MCF 10A (cell line): ENCODE results near the gene HFM1. TPM values are rescaled to one million over a fixed set of nuclear protein-coding genes. Genes with fewer than 3 reads are reported as not detected.

Experiments
- BruUV-seq: library from RNA; stranded (reverse); fragments of 400-500 nt; replicated peaks from 2 replicates; lab custom pipeline; 2021; lab: Mats Ljungman, UMichigan
- CTCF ChIA-PET: fragments of 300-600 bp; sonication (Branson Sonifier 250); formaldehyde crosslinking; extraction: SDS; loops from one replicate; lab custom pipeline; 2021; ENCODE audit warnings: antibody characterized with exemption, inconsistent platforms; lab: Yijun Ruan, JAX
- POLR2A ChIA-PET: fragments of 300-600, 350-650 bp; sonication (Branson Sonifier 250); formaldehyde crosslinking; extraction: SDS; loops from one replicate; lab custom pipeline; 2020; ENCODE audit warnings: antibody characterized with exemption, inconsistent platforms; lab: Yijun Ruan, JAX
- DNase-seq: peaks from one replicate; pipeline ENCODE4 v3.0.0-alpha.2; 2018; ENCODE audit not compliant: unreplicated experiment
- H3K27ac Mint-ChIP-seq: one replicate; pipeline ENCODE4 v1.8.0; 2022; ENCODE audit warnings: mild to moderate bottlenecking, low read depth, mixed read lengths; ENCODE audit not compliant: unreplicated experiment
- H3K27me3 Mint-ChIP-seq: one replicate; pipeline ENCODE4 v1.8.0; 2022; ENCODE audit warnings: mixed read lengths; ENCODE audit not compliant: insufficient read depth, unreplicated experiment
- H3K36me3 Mint-ChIP-seq: one replicate; pipeline ENCODE4 v1.8.0; 2022; ENCODE audit warnings: mild to moderate bottlenecking, moderate library complexity, mixed read lengths; ENCODE audit not compliant: insufficient read depth, unreplicated experiment
- H3K4me1 Mint-ChIP-seq: one replicate; pipeline ENCODE4 v1.8.0; 2022; ENCODE audit warnings: mixed read lengths; ENCODE audit not compliant: insufficient read depth, unreplicated experiment
- H3K4me3 Mint-ChIP-seq: one replicate; pipeline ENCODE4 v1.8.0; 2022; ENCODE audit warnings: mild to moderate bottlenecking, moderate library complexity, mixed read lengths; ENCODE audit not compliant: unreplicated experiment
- H3K9me3 Mint-ChIP-seq: one replicate; pipeline ENCODE4 v1.8.0; 2022; ENCODE audit warnings: mixed read lengths; ENCODE audit not compliant: unreplicated experiment
- CTCF ChIP-seq: fragments of 200-600 bp; IDR thresholded peaks from one replicate; pipeline ENCODE4 v1.8.0; 2022; ENCODE audit warnings: antibody characterized with exemption, mild to moderate bottlenecking; ENCODE audit not compliant: unreplicated experiment
- intact Hi-C: fragments of 100-400 bp; cut with micrococcal nuclease; formaldehyde crosslinking; loops from 2 replicates; pipeline ENCODE4 v1.14.1; 2022
- total RNA-seq: library from RNA; stranded (reverse); gene quantifications from 2 replicates; pipeline ENCODE4 v1.2.3, GENCODE V29; 2022

Gene HFM1
- total RNA-seq, 1 experiment from 2014 or later: not detected

DNA sequence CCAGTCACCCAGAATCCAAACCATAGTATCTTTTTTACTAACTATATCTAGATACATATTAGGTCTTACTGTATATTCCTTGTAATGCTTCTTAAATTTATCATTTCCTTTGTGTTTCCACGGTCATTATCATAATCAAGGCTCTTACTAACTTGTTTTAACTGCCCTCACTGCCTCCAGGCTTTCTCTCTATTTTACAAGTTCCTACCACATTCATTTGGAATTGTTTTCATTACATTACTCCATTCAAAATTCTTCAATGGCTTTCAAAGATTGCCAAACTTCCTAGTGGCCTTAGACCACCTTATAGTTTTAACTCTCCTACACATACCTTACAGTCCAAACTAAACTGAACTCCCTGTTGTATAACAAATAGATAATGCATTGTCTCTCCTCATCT, 6.3 kb downstream of the HFM1 start:
- peaks cover 5% of the 10 kb centered on the region for H3K36me3 Mint-ChIP-seq
- no peak for TF ChIP-seq CTCF
- no peaks in the 10 kb centered on the region for H3K9me3 Mint-ChIP-seq
- no peak for DNase-seq
- no TSS peak for BruUV-seq
- H3K27me3 Mint-ChIP-seq: peaks cover 81% of the 10 kb centered on the region
- H3K4me3 Mint-ChIP-seq: no peak overlapping the region
- POLR2A ChIA-PET: no interaction called here
- CTCF ChIA-PET: interaction anchor here (1.1 to 2.5 kb wide), 3 partner anchors 115 to 232 kb away, joined by 5 to 10 read pairs (median 5); no protein-coding TSS in a partner anchor
- intact Hi-C loops: no loop called here
- no peaks in the 10 kb centered on the region for H3K4me1 Mint-ChIP-seq
- H3K27ac Mint-ChIP-seq: no peak overlapping the region

DNA sequence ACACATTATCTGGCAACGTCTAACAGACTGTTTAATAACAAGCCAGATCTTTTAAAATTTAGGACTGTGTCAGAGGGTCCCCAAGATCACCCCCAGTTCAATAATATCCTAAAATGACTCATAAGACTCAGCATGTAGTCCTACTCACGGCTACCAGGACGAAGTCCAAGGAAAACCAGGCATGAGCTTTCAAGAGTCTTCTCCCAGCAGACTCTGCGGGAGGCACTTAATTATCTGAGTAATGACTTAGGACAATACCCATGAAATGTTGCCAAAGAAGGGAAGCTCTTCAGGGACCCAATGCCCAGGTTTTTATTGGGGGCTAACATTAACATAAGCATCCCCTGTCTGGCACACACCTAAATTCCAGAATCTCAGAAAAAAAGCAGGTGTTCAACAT, 7.0 kb downstream of the HFM1 start:
- ChIA-PET CTCF (interaction anchor here (0.6 to 2.5 kb wide), 5 partner anchors 13 to 232 kb away, joined by 3 to 10 read pairs (median 5); no protein-coding TSS in a partner anchor), POLR2A (no interaction called here)
- no peak overlapping the region for H3K27ac Mint-ChIP-seq
- no peaks in the 10 kb centered on the region for H3K9me3 Mint-ChIP-seq
- no TSS peak for BruUV-seq
- intact Hi-C loops: no loop called here
- no peak for DNase-seq
- H3K36me3 Mint-ChIP-seq: peaks cover 5% of the 10 kb centered on the region
- peaks cover 81% of the 10 kb centered on the region for H3K27me3 Mint-ChIP-seq
- no peaks in the 10 kb centered on the region for H3K4me1 Mint-ChIP-seq
- H3K4me3 Mint-ChIP-seq: no peak overlapping the region
- TF ChIP-seq CTCF: no peak

- H3K4me1 Mint-ChIP-seq: no peaks in the 10 kb centered on the region
- intact Hi-C loops: no loop called here
- no peak overlapping the region for H3K4me3 Mint-ChIP-seq
- H3K9me3 Mint-ChIP-seq: no peaks in the 10 kb centered on the region
- no peak for DNase-seq
- TF ChIP-seq CTCF: no peak
- CTCF ChIA-PET: no interaction called here
- no peaks in the 10 kb centered on the region for H3K36me3 Mint-ChIP-seq
- no peak overlapping the region for H3K27ac Mint-ChIP-seq
- POLR2A ChIA-PET: no interaction called here
- peaks cover 54% of the 10 kb centered on the region for H3K27me3 Mint-ChIP-seq
- no TSS peak for BruUV-seq
Measured at GRCh38 chr1:91393042-91393441, 11.6 kb downstream of the HFM1 start.

GRCh38 chr1:91386109-91386508, 18.5 kb downstream of the HFM1 start:
- no peak for DNase-seq
- H3K4me1 Mint-ChIP-seq: no peaks in the 10 kb centered on the region
- no peaks in the 10 kb centered on the region for H3K36me3 Mint-ChIP-seq
- H3K27ac Mint-ChIP-seq: no peak overlapping the region
- intact Hi-C loops: no loop called here
- no peak for TF ChIP-seq CTCF
- no peaks in the 10 kb centered on the region for H3K9me3 Mint-ChIP-seq
- CTCF ChIA-PET: interaction anchor here (0.7 to 2.7 kb wide), 4 partner anchors 9 to 360 kb away, joined by 3 to 8 read pairs (median 4); no protein-coding TSS in a partner anchor
- peaks cover 49% of the 10 kb centered on the region for H3K27me3 Mint-ChIP-seq
- no TSS peak for BruUV-seq
- no peak overlapping the region for H3K4me3 Mint-ChIP-seq
- POLR2A ChIA-PET: no interaction called here
